GM12878 (cell line): ENCODE measurements around the gene HSP90AA1. TPM values are rescaled to one million over a fixed set of nuclear protein-coding genes. Genes with fewer than 3 reads are reported as not detected.

Source experiments
- ATF7 ChIP-seq: fragments of 450-650 bp; IDR thresholded peaks from 2 replicates; pipeline ENCODE4 v1.6.1; 2016; ENCODE audit warnings: low read depth, mild to moderate bottlenecking
- CEBPB ChIP-seq, 2 experiments: fragments of 150-350 bp in 1 of 2; IDR thresholded peaks; 2 replicates each; pipeline ENCODE4 v1.6.1; 2012 to 2014; ENCODE audit warnings: low read depth in 2 of 2, low read length in 2 of 2, borderline replicate concordance in 1 of 2, inconsistent platforms in 1 of 2
- DPF2 ChIP-seq: fragments of 450-650 bp; IDR thresholded peaks from 2 replicates; pipeline ENCODE4 v1.6.1; 2017; ENCODE audit warnings: mild to moderate bottlenecking
- FOXM1 ChIP-seq: IDR thresholded peaks from 2 replicates; pipeline ENCODE4 v1.6.1; 2012; ENCODE audit warnings: low read depth, mild to moderate bottlenecking, inconsistent platforms, low read length, moderate library complexity
- KAT2A ChIP-seq: conservative IDR thresholded peaks from 2 replicates; pipeline ENCODE4 v1.6.1; 2011; ENCODE audit warnings: low read depth, low read length; ENCODE audit not compliant: control insufficient read depth
- MLLT1 ChIP-seq: fragments of 450-650 bp; IDR thresholded peaks from 2 replicates; pipeline ENCODE4 v1.6.1; 2016; ENCODE audit warnings: mild to moderate bottlenecking
- MTA3 ChIP-seq: IDR thresholded peaks from 2 replicates; pipeline ENCODE4 v1.6.1; 2012; ENCODE audit warnings: low read length, inconsistent platforms, borderline replicate concordance
- MYB ChIP-seq: fragments of 150-350 bp; IDR thresholded peaks from 2 replicates; pipeline ENCODE4 v1.6.1; 2014; ENCODE audit warnings: mild to moderate bottlenecking, low read depth, low read length, borderline replicate concordance
- RAD51 ChIP-seq: fragments of 450-650 bp; IDR thresholded peaks from 2 replicates; pipeline ENCODE4 v1.6.1; 2016; ENCODE audit warnings: moderate library complexity, mild to moderate bottlenecking, inconsistent platforms
- SIN3A ChIP-seq: IDR thresholded peaks from 2 replicates; pipeline ENCODE4 v1.6.1; 2012; ENCODE audit warnings: low read depth, low read length, improper control_type of control experiment
- SIX5 ChIP-seq: IDR thresholded peaks from 2 replicates; pipeline ENCODE4 v1.6.1; 2011; ENCODE audit warnings: mild to moderate bottlenecking, low read depth, low read length, moderate library complexity; ENCODE audit not compliant: severe bottlenecking
- SMAD1 ChIP-seq: fragments of 450-650 bp; IDR thresholded peaks from 2 replicates; pipeline ENCODE4 v1.6.1; 2018; ENCODE audit warnings: mild to moderate bottlenecking, low read depth; ENCODE audit not compliant: partially characterized antibody
- SRF ChIP-seq, 2 experiments: IDR thresholded peaks; 2 replicates each; pipeline ENCODE4 v1.6.1; 2011; ENCODE audit warnings: low read depth in 2 of 2, low read length in 2 of 2, mild to moderate bottlenecking in 1 of 2, moderate library complexity in 1 of 2
- SUZ12 ChIP-seq: fragments of 200-600 bp; sonication (generic); IDR thresholded peaks from one replicate; pipeline ENCODE4 v1.6.1; 2018; ENCODE audit warnings: antibody characterized with exemption, mild to moderate bottlenecking; ENCODE audit not compliant: unreplicated experiment
- TBL1XR1 ChIP-seq: IDR thresholded peaks from 2 replicates; pipeline ENCODE4 v1.6.1; 2012; ENCODE audit warnings: low read depth, low read length, improper control_type of control experiment
- ZBTB11 ChIP-seq: fragments of 450-650 bp; formaldehyde crosslinking; IDR thresholded peaks from 2 replicates; pipeline ENCODE4 v1.5.0; 2022; ENCODE audit warnings: mild to moderate bottlenecking, missing genetic modification characterization
- polyA plus RNA-seq, 11 experiments: library from polyadenylated mRNA; depleted of rRNA in 4 of 11; unstranded in 6 of 11; stranded (reverse) in 5 of 11; fragments of >200 nt; fragmentation: Nextera tagmentation in 4 of 11; fragmentation: Illumina TruSeq in 1 of 11; extraction: Ambion mirVana in 4 of 11; extraction: Trizol in 1 of 11; gene quantifications; 1 replicate in 1 of 11; 2 replicates in 10 of 11; pipeline versions ENCODE4 v1.2.1 to v1.2.3, GENCODE V29; 2011 to 2016; ENCODE audit warnings: inconsistent platforms in 2 of 11, missing spikeins in 2 of 11, low read depth in 1 of 11
- total RNA-seq, 4 experiments: library from RNA; depleted of rRNA in 3 of 4; stranded (reverse); fragments of >200 nt in 3 of 4; fragmentation: Illumina TruSeq in 1 of 4; extraction: Trizol in 1 of 4; gene quantifications; 2 replicates each; pipeline versions ENCODE4 v1.2.1 to v1.2.3, GENCODE V29; 2013 to 2021
- TF ChIP-seq, protein P1 (sequence below): fragments of 450-650 bp; IDR thresholded peaks from 2 replicates; pipeline ENCODE4 v1.6.1; 2014; ENCODE audit warnings: mild to moderate bottlenecking
- TF ChIP-seq, protein P2 (sequence below): IDR thresholded peaks from 2 replicates; pipeline ENCODE4 v1.6.1; 2012; ENCODE audit warnings: mild to moderate bottlenecking, low read depth, low read length
- TF ChIP-seq, protein P3 (sequence below): fragments of 450-650 bp; IDR thresholded peaks from 2 replicates; pipeline ENCODE4 v1.6.1; 2016; ENCODE audit warnings: mild to moderate bottlenecking

The HSP90AA1 gene
- total and polyA plus RNA-seq, 10 of the 15 experiments (the other 5 are each of a cell fraction or from before 2014, with no cell fraction given), result 262 to 1,315 (median 635) TPM

- TF ChIP-seq ZBTB11 (CRISPR knock-in tag) (no peak), SUZ12 (no peak), DPF2 (no peak), SRF (IDR thresholded peaks at IDR 0.05; ENCODE audit: low read depth in 2 of 2, low read length in 2 of 2) (no peak), KAT2A (no peak), MLLT1 (0 out of 2 replicates have a peak, but pooled peaks have one; percentile 4), SIN3A (no peak), FOXM1 (no peak), RAD51 (no peak), MTA3 (no peak), SIX5 (no peak), MYB (no peak), SMAD1 (no peak), CEBPB (IDR thresholded peaks at IDR 0.05; ENCODE audit: borderline replicate concordance in 1 of 2, low read depth in 2 of 2, low read length in 2 of 2) (no peak), ATF7 (peak; percentile 29; the same call in 1 of the 2 replicates), TBL1XR1 (no peak)
- TF ChIP-seq, protein P1, sequence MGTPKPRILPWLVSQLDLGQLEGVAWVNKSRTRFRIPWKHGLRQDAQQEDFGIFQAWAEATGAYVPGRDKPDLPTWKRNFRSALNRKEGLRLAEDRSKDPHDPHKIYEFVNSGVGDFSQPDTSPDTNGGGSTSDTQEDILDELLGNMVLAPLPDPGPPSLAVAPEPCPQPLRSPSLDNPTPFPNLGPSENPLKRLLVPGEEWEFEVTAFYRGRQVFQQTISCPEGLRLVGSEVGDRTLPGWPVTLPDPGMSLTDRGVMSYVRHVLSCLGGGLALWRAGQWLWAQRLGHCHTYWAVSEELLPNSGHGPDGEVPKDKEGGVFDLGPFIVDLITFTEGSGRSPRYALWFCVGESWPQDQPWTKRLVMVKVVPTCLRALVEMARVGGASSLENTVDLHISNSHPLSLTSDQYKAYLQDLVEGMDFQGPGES, result no peak
- TF ChIP-seq, protein P2, sequence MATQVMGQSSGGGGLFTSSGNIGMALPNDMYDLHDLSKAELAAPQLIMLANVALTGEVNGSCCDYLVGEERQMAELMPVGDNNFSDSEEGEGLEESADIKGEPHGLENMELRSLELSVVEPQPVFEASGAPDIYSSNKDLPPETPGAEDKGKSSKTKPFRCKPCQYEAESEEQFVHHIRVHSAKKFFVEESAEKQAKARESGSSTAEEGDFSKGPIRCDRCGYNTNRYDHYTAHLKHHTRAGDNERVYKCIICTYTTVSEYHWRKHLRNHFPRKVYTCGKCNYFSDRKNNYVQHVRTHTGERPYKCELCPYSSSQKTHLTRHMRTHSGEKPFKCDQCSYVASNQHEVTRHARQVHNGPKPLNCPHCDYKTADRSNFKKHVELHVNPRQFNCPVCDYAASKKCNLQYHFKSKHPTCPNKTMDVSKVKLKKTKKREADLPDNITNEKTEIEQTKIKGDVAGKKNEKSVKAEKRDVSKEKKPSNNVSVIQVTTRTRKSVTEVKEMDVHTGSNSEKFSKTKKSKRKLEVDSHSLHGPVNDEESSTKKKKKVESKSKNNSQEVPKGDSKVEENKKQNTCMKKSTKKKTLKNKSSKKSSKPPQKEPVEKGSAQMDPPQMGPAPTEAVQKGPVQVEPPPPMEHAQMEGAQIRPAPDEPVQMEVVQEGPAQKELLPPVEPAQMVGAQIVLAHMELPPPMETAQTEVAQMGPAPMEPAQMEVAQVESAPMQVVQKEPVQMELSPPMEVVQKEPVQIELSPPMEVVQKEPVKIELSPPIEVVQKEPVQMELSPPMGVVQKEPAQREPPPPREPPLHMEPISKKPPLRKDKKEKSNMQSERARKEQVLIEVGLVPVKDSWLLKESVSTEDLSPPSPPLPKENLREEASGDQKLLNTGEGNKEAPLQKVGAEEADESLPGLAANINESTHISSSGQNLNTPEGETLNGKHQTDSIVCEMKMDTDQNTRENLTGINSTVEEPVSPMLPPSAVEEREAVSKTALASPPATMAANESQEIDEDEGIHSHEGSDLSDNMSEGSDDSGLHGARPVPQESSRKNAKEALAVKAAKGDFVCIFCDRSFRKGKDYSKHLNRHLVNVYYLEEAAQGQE, result no peak
- TF ChIP-seq, protein P3, sequence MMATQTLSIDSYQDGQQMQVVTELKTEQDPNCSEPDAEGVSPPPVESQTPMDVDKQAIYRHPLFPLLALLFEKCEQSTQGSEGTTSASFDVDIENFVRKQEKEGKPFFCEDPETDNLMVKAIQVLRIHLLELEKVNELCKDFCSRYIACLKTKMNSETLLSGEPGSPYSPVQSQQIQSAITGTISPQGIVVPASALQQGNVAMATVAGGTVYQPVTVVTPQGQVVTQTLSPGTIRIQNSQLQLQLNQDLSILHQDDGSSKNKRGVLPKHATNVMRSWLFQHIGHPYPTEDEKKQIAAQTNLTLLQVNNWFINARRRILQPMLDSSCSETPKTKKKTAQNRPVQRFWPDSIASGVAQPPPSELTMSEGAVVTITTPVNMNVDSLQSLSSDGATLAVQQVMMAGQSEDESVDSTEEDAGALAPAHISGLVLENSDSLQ, result peak; percentile 14; the same call in 1 of the 2 replicates
These were observed 15.4 kb downstream of the HSP90AA1 start (continued) for GRCh38 chr14:102071283-102071998.
